Activated CD8-positive, alpha-beta memory T cell treated with anti-CD3 and anti-CD28 coated beads, Interleukin-2, amount 50 U/mL, for 1 hour (primary cell): ENCODE results near the gene KDM2B.
A peak's percentile ranks its signal among the peaks of the same experiment; 100 is the strongest.

Experiments used
- DNase-seq: peaks from one replicate; pipeline ENCODE4 v3.0.0-alpha.2; 2020; ENCODE audit errors: extremely low read depth

The KDM2B gene

DNA sequence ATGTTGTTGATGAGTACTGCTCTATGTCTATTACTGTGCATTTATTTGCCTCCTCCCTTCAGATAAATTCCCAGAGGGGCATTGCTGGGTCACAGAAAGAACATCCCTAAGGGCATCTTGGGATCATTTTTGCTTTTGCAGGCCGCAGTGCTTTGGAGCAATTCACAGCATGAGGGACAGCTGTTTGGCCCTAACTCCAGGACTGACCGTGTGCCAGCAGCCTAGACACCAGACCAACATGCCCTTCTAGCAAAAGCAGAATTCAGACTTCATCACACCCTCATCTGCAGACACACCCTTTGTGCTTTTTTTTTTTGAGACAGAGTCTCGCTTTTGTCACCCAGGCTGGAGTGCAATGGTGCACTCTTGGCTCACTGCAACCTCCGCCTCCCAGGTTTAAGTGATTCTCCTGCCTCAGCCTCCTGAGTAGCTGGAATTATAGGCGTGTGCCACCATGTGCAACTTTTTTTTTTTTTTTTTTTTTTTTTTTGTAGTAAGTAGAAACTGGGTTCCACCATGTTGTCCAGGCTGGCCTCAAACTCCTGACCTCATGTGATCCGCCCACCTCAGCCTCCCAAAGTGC, 149.9 kb downstream of the KDM2B start:
- DNase-seq, result no peak

DNA sequence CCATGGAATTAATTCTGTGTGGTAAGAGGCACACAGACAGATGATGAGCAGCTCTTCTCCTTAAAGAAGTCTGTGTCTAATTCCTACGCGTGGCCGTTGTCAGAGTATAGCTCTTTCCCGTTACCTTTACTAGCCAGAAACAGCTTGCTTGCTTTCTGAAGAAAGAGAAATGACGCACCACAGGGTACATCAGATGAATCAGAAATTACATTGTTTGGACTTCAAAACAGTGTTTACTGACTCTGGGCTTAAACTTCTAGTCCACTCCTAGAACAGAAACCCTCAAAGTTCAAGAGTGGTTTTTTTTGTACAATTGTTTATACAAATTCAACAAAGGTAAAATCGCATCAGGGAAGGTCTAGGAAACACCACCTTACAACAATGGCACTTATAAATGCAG, 151.9 kb downstream of the KDM2B start:
- DNase-seq, result no peak

DNA sequence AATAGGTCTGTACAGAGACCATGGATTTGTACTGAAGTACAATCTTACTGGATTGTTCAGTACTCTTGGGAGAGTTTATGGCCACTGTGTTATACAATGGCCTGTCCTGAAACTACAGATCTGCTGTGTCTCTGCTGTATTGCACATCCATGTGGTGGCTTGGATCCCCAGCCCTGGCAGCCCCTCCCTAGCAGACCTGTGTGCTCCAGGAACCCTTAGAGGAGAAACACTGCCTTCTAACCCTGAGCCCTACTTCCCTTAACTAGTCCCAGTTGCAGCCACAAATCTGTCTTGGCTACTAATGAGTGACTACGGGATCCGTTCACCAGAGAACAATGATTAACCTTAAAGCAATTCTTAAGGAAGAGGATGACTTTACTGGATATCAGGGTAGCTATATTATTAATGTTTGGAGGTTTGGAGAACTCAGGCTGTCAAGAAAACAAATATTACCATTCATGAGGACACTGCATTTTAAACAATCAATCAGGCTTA, 153.2 kb downstream of the KDM2B start:
- DNase-seq, result no peak

DNA sequence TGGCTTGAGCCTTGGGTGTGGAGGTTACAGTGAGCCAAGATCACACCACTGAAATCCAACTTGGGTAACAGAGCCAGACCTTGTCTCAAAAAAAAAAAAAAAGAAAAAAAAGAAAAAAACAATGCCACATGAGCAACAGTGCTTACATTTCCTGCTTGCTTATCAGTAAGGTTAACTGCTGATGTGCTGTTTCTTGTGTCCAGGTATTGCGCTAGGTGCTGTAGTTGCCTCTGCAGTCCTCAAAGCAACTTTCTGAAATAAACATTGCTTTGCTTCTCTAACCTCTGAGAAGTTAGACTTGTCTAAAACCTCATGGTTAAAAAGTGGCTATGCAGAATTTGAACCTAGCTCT, 156.2 kb downstream of the KDM2B start:
- no peak for DNase-seq

DNA sequence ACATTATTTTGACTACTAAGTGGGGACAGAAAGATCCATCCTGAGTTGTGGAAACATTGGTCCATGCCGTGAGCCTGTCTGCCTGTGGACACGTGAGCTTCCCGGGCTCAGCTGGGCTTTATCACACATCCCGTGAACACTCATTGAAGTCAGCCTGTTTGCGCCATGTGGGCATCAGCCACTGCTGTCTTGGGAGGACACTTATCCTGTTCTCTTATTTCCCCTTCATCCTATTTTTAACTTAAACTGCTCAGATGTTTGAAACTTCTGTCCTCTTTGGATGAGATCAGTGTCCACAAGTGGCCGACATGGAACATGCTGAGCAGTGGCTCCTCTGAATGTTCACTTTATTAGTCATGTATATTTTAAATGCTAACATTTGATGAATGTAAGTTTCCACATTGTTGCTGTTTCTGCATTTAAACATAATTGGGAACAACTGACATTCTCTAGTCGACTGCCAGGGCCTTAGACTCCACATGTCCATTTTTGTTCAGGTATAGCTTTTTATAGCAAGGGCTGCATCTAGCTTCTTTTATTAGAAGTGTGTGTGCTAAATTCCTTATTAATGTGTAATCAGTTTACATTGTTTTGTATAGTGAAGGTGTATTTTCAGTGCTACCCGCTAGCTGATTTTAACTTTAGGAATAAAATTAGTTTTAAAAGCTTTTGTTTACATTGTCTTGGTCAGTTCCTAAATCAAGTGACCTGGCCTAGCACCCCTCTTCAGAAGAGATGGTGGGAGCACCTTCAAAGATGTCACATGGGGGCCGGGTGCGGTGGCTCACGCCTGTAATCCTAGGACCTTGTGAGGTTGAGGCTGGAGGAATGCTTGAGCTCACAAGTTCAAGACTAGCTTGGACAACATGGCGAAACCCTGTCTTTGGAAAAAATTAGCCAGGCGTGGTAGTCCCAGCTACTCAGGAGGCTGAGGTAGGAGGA, 156.9 kb downstream of the KDM2B start:
- DNase-seq, result no peak

DNA sequence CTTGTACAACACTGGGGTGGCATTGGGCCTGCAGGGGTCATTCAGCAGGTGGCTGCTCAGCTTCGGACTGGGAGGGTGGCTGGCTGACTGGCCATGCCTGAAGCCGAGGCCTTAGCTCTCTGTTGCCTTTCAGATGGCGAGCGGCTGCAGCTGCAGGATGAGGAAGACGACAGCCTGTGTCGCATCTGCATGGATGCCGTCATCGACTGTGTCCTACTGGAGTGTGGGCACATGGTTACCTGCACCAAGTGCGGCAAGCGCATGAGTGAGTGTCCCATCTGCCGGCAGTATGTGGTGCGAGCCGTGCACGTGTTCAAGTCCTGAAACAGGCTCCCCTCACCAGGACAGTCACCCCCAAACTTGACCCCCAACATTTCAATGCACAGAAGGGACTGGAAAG, 157.6 kb downstream of the KDM2B start:
- DNase-seq, result no peak

DNA sequence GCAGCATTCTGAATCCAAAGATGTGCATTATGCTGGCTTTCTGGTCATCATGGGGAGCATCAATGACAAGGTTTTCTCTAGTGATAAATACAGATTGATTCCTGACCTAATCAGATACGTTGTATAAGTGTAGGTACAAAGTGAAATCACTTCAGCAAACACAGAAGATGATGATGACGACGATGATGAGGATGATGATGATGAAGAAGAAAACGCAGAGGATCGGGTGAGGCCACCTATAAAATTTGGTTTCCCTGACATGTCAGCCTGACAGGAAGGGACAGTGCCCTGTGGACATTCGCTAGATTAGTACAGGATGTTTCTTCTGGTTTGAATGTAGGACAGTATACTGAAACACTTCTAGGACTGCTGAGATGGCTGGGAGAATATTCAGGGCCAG, 160.7 kb downstream of the KDM2B start:
- DNase-seq, result no peak

DNA sequence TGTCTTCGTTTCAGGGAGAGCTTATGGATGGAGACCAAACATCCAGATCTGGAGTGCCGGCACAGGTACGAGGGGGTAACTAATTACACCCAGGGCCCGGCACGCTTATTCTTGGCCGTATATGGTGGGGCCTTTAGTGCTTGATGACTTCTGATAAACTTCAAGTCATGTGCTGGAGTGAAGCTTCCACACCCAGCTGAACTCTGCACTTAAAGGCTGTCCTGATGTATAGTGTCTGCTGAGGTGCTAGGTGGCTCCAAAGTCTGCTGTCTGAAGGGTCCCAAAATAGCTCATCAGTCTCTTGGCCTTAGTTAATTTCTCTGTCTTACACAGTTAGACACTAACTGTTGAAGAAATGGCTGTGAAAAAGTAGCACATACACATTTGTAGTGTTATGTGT, 163.0 kb downstream of the KDM2B start:
- DNase-seq, result no peak

DNA sequence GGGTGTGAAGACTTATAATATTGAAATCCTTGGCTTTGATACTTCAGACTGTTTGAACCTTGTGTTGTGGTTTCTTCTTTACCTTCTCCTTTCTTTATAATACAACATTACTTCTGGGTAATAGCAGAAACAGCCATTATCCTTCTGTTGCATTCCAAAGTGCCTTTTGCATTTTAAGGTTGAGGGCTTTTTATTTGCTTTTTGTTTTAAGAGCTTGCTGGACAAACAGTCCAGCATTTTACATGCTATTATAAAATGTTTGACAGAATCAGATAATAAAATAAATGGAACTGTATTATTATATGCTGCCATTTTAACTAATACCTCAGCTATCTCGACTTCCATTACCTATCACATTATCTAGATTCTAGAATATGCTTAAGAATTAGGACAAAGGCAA, 166.9 kb downstream of the KDM2B start:
- DNase-seq, result no peak

DNA sequence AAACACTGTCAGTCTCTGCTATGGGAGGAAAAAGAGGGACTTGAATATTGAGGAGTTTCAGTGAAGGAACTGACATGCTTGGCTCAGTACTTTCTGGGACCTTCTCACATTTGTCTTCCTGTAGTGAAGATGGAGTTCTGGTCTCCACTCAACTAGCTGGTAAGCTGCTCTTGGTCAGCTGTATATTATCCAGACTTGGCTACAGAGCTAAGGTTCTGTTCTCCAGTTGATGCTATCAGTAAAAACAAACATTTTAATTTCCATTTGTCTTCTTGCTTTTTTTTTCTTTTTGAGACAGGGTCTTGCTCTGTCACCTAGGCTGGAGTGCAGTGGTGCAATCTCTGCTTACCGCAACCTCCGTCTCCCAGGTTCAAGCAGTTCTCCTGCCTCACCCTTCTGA, 175.6 kb downstream of the KDM2B start:
- no peak for DNase-seq

DNA sequence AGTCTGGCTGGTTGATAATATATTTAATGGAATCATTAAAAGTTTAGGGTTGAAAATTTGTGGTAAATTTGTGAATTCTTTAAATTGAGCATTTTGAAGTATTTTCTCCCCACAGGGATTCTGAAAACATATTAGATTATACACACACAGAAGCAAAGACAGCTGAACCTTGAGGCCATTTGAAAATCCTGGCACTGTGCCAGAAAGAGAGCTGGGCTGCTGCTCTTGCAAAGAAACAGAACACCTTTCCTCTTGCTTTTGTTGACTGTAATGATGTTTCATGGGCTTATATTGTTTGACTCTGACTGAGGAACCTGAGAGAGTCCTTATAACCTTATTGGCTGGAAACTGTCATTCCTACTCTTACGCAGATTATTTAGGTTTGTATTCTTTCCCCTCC, 176.1 kb downstream of the KDM2B start:
- no peak for DNase-seq

DNA sequence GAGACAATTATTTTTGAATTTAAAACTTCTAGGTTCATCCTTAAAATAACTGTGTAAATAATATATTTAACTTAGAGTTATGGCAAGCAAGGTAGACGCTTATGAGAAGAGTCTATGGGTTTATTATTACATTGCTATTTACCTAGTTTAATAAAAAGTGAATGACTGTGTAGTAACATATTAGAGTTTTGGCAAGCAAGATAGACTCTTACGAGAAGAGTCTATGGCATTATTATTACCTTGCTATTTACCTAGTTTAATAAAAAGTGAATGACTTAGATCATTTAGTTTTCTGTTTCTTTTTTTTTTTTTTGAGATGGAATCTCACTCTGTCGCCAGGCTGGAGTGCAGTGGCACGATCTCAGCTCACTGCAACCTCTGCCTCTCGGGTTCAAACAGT, 177.1 kb downstream of the KDM2B start:
- DNase-seq, result no peak

DNA sequence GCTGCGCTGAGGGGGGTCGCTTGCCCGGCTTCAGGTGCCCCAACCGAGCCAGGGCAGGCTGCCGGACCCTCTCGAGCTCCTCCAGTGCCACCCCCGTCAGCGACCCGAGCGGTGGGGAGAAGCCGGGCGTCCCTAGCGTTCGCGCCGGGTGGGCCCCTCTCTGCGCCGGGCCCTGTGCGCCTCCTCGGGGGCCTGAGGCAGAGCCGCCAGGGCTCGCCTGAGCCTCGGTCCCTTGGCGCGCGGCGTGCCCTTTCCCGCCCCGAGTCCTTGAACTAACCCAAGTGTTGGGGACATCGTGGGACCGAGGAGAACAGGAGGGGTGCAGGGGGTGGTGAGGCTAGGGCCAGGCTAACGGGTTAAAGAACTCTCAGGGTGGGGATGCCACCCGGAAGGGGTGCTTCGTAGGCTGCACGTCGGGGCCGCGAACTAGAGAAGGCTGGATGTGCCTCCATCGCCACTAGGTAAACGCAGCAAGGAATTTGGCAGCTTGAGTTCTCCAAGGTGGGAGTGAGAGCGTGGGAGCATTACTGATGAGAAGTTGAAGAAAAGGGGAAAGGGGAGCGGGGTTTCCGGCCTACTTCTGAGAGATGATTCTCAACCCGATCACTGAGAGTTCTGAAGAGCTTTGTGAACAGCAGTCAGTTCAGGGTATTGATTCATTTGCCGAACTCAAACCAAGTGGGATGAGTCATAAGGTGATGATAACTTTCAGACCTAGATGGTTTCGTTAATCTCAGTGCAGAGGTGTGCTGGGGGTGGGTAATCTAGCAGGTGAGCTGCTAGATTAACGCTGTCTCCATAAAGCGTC, 180.3 kb downstream of the KDM2B start:
- peak; percentile 36 for DNase-seq

DNA sequence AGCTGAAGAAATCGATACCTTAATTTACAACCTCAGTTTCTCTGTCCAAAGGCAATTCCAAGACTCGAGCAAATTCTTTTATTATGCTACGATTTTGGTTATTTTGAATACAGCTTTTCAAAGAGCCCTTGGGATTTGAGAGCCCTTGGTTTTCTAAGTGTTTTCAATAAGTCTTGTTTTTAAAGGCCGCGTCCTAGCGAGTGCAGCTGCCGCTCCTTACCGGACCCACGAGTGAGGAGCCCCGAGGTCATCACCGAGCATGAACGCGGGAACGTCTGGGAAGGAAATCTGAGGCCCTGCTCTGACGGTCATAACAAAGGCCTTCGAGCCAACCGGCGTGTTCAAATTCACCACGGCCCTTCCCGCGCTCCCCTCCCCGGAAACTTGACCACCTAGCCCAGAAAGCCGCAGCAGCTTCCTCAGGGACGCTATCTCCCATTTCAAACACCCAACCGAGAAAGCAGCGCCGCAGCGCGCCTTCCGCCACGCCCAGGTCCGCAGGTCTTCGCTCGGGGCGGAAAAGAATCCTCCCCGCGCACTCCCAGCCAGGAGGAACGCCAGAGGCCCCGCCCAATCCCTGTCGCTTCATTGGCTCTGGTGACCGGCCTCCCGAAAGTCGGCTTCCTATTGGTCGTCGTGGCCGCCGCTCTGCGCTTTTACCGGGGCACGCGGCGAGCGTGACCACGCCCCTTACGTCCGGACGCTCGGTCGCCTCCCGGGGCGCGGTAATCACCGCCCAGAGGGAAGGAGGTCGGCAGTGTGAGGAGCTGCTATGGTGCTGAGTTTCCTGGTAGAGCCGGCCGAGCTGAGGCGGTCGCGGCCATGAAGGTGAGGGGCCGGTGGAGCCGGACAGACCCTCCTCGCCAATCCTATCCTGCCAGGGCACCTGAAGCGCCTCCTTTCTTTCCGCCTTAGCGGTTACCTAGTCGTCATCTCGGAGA, 181.2 kb downstream of the KDM2B start, which contains the start of gene RNF34:
Gene RNF34, plus strand, starts transcription at position 728 of the 941 bp plus-strand sequence. Its CDS starts 95 bp downstream, at position 823.
- DNase-seq, result peak; percentile 96

DNA sequence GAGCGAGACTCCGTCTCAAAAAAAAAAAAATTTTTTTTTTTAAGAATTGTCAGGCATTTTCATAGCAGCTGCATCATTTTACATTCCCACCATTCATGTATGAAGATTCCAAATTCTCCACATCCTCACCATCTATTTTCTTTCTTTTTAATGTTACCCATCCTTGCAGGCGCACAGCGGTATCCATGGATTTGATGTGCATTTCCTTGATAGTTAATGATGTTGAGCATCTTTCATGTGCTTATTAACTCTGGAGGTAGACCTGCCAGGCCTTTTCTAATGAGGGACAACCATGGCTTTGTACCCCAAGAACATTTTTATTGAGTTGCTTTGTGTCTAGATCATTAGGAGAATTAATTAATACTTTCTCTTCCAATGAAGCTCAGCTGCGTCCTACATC, 182.5 kb downstream of the KDM2B start:
- DNase-seq, result no peak

DNA sequence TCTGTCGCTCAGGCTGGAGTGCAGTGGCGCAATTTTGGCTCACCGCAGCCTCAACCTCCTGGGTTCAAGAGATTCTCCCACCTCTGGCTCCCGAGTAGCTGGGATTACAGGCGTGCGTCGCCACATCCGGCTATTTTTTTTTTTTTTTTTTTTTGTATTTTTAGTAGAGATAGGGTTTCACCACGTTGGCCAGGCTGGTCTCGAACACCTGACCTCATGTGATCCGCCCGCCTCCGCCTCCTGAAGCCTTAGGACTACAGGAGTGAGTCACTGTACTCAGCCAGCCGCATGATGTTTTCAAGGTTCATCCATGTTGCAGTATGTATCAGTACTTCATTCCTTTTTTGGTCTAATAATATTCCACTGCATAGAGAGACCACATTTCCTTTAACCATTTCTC, 183.3 kb downstream of the KDM2B start:
- DNase-seq, result no peak

DNA sequence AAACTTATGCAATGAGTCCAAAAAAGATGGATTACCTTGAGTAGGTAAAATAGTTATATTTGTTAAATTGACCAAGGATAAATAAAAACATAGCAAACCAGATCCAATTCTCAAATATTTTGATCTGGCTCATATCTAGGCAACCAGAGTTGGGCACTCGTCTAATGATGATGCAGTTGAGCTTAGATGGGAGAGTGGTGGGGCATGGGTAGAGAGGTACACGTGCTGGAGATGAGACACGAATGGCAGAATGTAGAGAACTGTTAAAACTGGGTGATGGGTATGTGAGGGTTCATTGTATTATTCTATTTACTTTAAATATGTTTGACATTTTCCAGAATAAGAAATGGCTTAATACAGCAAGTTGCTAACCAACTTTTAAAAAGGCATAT, 188.5 kb downstream of the KDM2B start:
- DNase-seq, result no peak

DNA sequence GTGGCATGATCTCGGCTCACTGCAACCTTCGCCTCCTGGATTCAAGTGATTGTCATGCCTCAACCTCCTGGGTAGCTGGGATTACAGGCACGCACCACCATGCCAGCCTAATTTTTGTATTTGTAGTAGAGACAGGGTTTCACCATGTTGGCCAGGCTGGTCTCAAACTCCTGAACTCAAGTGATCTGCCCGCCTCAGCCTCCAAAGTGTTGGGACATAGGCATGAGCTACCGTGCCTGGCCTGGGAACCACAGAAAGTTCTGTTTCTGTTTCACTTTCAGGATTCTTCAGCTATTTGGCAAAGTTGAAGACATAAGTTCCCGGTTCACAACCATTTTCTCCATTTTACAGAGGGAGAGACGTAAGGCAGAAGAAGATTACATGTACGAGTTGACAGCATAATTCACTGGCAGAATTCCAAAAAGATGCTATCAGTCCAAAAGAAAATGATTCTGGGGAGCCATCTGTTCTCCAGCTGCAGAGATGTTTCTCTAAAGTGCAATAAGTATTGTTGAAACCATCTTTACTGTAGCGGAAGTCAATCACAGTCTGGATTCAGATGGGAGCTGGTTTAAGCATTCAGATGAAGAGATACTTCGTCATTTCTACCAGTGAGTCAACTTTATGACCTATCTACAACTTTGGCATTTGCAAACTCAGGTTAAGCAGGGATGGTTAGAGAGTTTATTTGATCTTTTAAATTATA, 189.1 kb downstream of the KDM2B start:
- DNase-seq, result no peak

DNA sequence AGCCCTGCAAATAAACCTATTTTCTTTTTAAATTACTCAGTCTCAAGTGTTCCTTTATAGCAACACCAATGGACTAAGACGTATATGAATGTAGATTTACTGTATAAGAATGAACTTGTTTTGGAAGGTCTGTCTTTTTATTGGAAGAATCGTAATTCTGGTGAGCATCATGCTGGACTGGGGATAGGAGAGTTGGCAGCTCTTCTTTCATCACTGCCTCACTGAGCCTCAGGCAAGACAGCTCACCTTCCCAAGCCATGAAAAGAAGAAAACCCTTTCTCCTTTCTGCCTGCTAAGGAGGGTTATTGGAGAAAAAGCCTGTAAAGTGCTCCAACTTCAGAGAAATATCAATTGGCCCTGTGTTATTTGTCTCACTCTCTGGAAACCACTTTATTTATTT, 190.0 kb downstream of the KDM2B start:
- no peak for DNase-seq

DNA sequence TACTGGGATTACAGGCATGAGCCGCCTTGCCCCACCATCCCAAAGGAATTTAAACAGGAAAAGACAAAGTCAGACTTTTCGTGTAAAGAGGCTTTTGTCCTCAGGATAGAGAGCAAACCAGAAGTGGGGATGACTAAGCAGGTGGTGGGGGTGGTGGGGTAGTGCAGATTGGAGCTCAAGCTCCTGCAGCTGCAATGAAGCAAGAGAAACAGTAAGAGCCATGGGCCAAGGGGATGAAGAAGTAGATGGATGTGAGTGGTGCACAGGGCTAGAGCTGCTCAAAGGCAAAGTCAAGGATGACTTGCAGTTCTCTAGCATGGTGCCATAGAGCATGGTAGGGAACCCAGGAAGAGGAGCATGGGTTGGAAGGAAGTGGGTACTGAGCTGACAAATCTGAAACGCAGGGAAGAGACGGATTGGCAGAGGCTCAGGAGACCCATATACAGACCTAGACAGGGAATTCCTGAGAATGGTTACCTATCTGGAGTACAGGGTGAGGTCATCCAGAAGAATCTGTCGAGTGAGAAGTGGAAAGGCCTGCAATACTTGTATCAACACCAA, 192.3 kb downstream of the KDM2B start:
- no peak for DNase-seq
